OCI-LY7 (cell line): ENCODE data around the gene DLX4. TPM values are rescaled to one million over a fixed set of nuclear protein-coding genes. Genes with fewer than 3 reads are reported as not detected.

Experiments
- BruUV-seq: library from RNA; stranded (reverse); fragments of 400-500 nt; replicated peaks from 2 replicates; lab custom pipeline; 2021; lab: Mats Ljungman, UMichigan
- CTCF ChIA-PET: fragments of 300-600 bp; sonication (Branson Sonifier 250); formaldehyde crosslinking; loops from one replicate; lab custom pipeline; 2022; ENCODE audit warnings: antibody characterized with exemption; ENCODE audit not compliant: unreplicated experiment; lab: Charles Lee
- POLR2A ChIA-PET: fragments of 300-600 bp; sonication (Branson Sonifier 250); formaldehyde crosslinking; loops from one replicate; lab custom pipeline; 2022; ENCODE audit warnings: antibody characterized with exemption; lab: Charles Lee
- DNase-seq: peaks from one replicate; pipeline ENCODE4 v3.0.0-alpha.2; 2015; ENCODE audit warnings: low spot score
- H2AFZ ChIP-seq: fragments of 200-600 bp; sonication (generic), shearing (Covaris generic); 2 replicates; pipeline ENCODE4 v1.6.1; 2014; ENCODE audit warnings: mild to moderate bottlenecking, antibody characterized with exemption, low read length, moderate library complexity
- H3K27ac ChIP-seq: fragments of 200-600 bp; sonication (generic); 2 replicates; pipeline ENCODE4 v1.5.1; 2014; ENCODE audit warnings: mixed run types, low read depth, mild to moderate bottlenecking, moderate library complexity, low read length, inconsistent platforms; ENCODE audit not compliant: poor library complexity, severe bottlenecking
- H3K36me3 ChIP-seq: fragments of 200-600 bp; sonication (generic); 2 replicates; pipeline ENCODE4 v1.6.1; 2014; ENCODE audit warnings: mild to moderate bottlenecking, antibody characterized with exemption, low read length, moderate library complexity, mixed read lengths; ENCODE audit not compliant: insufficient read depth
- H3K4me1 ChIP-seq: fragments of 200-600 bp; sonication (generic); 2 replicates; pipeline ENCODE4 v1.5.1; 2014; ENCODE audit warnings: mild to moderate bottlenecking, low read length; ENCODE audit not compliant: insufficient read depth, poor library complexity, severe bottlenecking
- H3K4me2 ChIP-seq: fragments of 200-600 bp; sonication (generic); 2 replicates; pipeline ENCODE4 v1.6.1; 2014; ENCODE audit warnings: mild to moderate bottlenecking, low read length
- H3K4me3 ChIP-seq: fragments of 200-600 bp; sonication (generic); 2 replicates; pipeline ENCODE4 v1.5.1; 2014; ENCODE audit warnings: mild to moderate bottlenecking, low read depth, low read length; ENCODE audit not compliant: poor library complexity, severe bottlenecking
- H3K79me2 ChIP-seq: fragments of 200-600 bp; sonication (generic); 2 replicates; pipeline ENCODE4 v1.6.1; 2016; ENCODE audit warnings: low read depth, mild to moderate bottlenecking, low read length, moderate library complexity, mixed read lengths; ENCODE audit not compliant: insufficient read depth
- H3K9me2 ChIP-seq: fragments of 200-600 bp; sonication (generic); 2 replicates; pipeline ENCODE4 v1.6.1; 2016; ENCODE audit warnings: mild to moderate bottlenecking, low read length, mixed read lengths; ENCODE audit not compliant: insufficient read depth
- H3K9me3 ChIP-seq: fragments of 200-600 bp; sonication (generic); 2 replicates; pipeline ENCODE4 v1.6.1; 2014; ENCODE audit warnings: mild to moderate bottlenecking, mixed run types, low read length, mixed read lengths
- H4K20me1 ChIP-seq: fragments of 200-600 bp; sonication (generic); 2 replicates; pipeline ENCODE4 v1.6.1; 2014; ENCODE audit warnings: mild to moderate bottlenecking, antibody characterized with exemption, low read length, moderate library complexity, mixed read lengths; ENCODE audit not compliant: insufficient read depth
- EZH2phosphoT487 ChIP-seq: fragments of 200-600 bp; sonication (generic); IDR thresholded peaks from 2 replicates; pipeline ENCODE4 v1.6.1; 2018; ENCODE audit warnings: low read depth, borderline replicate concordance, mild to moderate bottlenecking, mixed run types, antibody characterized with exemption, low read length, moderate library complexity, mixed read lengths
- intact Hi-C: fragments of 100-400 bp; cut with micrococcal nuclease; formaldehyde crosslinking; loops from one replicate; pipeline ENCODE4 v1.10.0; 2022; ENCODE audit not compliant: unreplicated experiment
- total RNA-seq, 2 experiments: library from RNA; depleted of rRNA in 1 of 2; stranded (reverse); fragments of >200 nt in 1 of 2; shearing (Covaris generic) in 1 of 2; gene quantifications; 2 replicates each; pipeline ENCODE4 v1.2.3, GENCODE V29; 2014 to 2022
- TF ChIP-seq, protein P1 (sequence below): fragments of 200-600 bp; sonication (generic); conservative IDR thresholded peaks from 2 replicates; pipeline ENCODE4 v1.5.1; 2014; ENCODE audit warnings: mild to moderate bottlenecking, antibody characterized with exemption, low read length, moderate library complexity, mixed read lengths

DLX4 gene
- total RNA-seq, 2 experiments from 2014 or later = 0.27 to 0.47 TPM

DNA sequence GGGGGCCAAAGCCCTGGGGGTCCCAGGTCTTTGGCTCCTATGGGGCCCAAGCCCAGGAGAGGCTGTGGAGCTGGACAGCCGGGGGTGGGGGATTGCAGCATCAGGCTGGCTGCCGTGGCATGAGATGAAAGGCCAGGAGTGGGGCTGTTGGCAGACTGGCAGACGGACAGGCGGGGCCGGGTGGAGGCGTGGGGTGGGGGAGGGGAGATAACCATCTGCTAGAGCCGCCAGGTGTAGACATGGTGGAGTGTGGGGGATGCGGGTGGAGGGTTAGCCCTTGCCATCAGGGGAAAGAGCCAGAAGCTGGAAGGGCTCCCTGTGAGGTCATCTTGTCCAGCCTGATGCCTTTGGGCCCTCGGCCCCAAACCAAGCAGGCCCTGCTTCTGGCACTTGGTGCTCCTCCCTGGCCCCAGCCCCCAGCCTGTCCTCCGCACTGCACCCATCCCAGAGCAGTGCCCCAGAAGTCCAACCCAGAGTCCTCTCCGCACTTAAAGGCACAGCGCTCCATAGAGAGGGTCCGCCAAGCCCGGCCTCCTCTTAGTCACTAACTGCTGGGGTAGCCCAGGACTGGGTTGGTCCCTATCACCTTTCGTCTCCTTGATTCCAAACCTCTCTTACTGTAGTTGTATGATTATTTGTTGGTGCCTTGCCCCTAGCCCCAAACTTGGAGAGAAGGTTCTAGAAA is 33.3 kb upstream of the DLX4 start:
- no peak overlapping the region for H3K27ac ChIP-seq
- CTCF ChIA-PET = no interaction called here
- no peaks in the 10 kb centered on the region for H3K4me1 ChIP-seq
- H3K9me3 ChIP-seq = no peaks in the 10 kb centered on the region
- intact Hi-C loops = no loop called here
- BruUV-seq = no TSS peak
- TF ChIP-seq, protein P1, sequence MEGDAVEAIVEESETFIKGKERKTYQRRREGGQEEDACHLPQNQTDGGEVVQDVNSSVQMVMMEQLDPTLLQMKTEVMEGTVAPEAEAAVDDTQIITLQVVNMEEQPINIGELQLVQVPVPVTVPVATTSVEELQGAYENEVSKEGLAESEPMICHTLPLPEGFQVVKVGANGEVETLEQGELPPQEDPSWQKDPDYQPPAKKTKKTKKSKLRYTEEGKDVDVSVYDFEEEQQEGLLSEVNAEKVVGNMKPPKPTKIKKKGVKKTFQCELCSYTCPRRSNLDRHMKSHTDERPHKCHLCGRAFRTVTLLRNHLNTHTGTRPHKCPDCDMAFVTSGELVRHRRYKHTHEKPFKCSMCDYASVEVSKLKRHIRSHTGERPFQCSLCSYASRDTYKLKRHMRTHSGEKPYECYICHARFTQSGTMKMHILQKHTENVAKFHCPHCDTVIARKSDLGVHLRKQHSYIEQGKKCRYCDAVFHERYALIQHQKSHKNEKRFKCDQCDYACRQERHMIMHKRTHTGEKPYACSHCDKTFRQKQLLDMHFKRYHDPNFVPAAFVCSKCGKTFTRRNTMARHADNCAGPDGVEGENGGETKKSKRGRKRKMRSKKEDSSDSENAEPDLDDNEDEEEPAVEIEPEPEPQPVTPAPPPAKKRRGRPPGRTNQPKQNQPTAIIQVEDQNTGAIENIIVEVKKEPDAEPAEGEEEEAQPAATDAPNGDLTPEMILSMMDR = no peak
- TF ChIP-seq EZH2phosphoT487 = no peak
- H3K4me2 ChIP-seq = no peak overlapping the region
- POLR2A ChIA-PET = no interaction called here
- no peak overlapping the region for H2AFZ ChIP-seq
- H3K79me2 ChIP-seq = no peaks in the 10 kb centered on the region
- H4K20me1 ChIP-seq = no peaks in the 10 kb centered on the region
- H3K4me3 ChIP-seq = no peak overlapping the region
- H3K9me2 ChIP-seq = no peaks in the 10 kb centered on the region
- H3K36me3 ChIP-seq = no peaks in the 10 kb centered on the region
- DNase-seq = no peak

DNA sequence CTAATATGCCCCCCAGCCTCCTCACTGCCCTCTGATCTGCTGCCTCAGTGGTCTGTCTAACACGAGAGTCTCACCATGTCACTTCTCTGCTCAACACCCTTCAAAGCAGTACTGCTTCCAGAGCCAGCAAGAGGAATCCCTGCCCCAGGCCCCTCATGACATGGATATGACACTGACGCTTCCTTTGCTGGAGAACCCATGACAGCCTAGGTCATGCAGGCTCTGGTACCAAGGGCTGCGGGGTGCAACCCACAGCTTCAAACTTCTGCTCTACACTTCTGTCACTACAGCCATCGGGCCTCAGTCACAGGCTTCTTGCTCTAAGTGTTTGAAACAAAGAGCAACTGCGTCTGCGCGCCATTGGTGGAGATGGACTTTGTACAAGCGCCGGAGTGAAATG is 32.6 kb upstream of the DLX4 start:
- no peaks in the 10 kb centered on the region for H3K9me3 ChIP-seq
- H3K9me2 ChIP-seq = no peaks in the 10 kb centered on the region
- H3K4me3 ChIP-seq = no peak overlapping the region
- no peaks in the 10 kb centered on the region for H4K20me1 ChIP-seq
- H3K4me2 ChIP-seq = no peak overlapping the region
- no peak overlapping the region for H3K27ac ChIP-seq
- BruUV-seq = no TSS peak
- CTCF ChIA-PET = no interaction called here
- no peak for DNase-seq
- no peaks in the 10 kb centered on the region for H3K4me1 ChIP-seq
- intact Hi-C loops = no loop called here
- H3K36me3 ChIP-seq = no peaks in the 10 kb centered on the region
- no peak overlapping the region for H2AFZ ChIP-seq
- no peaks in the 10 kb centered on the region for H3K79me2 ChIP-seq
- no peak for TF ChIP-seq EZH2phosphoT487
- TF ChIP-seq, protein P1 = no peak
- POLR2A ChIA-PET = no interaction called here

DNA sequence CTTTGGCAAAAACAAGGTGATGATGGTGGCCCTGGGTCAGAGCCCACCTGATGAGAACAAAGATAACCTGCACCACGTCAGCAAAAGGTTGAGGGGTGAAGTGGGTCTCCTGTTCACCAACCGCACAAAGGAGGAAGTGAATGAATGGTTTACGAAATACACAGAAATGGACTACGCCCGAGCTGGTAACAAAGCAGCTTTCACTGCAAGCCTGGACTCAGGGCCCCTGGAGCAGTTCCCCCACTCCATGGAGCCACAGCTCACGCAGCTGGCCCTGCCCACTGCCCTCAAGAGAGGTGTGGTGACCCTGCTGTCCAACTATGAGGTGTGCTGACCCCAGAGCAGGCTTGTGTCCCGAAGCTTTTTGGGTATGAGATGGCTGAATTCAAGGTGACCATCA is 29.7 kb upstream of the DLX4 start:
- Histone ChIP-seq H2AFZ (no peak overlapping the region), H3K4me1 (no peaks in the 10 kb centered on the region), H3K79me2 (no peaks in the 10 kb centered on the region), H3K9me2 (no peaks in the 10 kb centered on the region), H3K36me3 (no peaks in the 10 kb centered on the region), H4K20me1 (no peaks in the 10 kb centered on the region), H3K27ac (no peak overlapping the region), H3K4me3 (no peak overlapping the region), H3K4me2 (no peak overlapping the region), H3K9me3 (no peaks in the 10 kb centered on the region)
- ChIA-PET POLR2A (no interaction called here), CTCF (no interaction called here)
- intact Hi-C loops = no loop called here
- TF ChIP-seq EZH2phosphoT487 = no peak
- TF ChIP-seq, protein P1 = no peak
- DNase-seq = no peak
- BruUV-seq = no TSS peak
